SKM-1 (cell line): ENCODE data around the gene FTH1.
"Not testable (repeated sequence)": the region's sequence is repeated elsewhere in the genome, so short reads cannot be mapped to it uniquely, and the experiment has no call there.

Experiments used
- DNase-seq: peaks from one replicate; lab custom pipeline; 2025; ENCODE audit not compliant: unreplicated experiment; lab: John Stamatoyannopoulos, UW

The FTH1 gene

GRCh38 chr11:61978703-61979661 lies 11.5 kb upstream of the FTH1 start:
- no peak for DNase-seq

DNA sequence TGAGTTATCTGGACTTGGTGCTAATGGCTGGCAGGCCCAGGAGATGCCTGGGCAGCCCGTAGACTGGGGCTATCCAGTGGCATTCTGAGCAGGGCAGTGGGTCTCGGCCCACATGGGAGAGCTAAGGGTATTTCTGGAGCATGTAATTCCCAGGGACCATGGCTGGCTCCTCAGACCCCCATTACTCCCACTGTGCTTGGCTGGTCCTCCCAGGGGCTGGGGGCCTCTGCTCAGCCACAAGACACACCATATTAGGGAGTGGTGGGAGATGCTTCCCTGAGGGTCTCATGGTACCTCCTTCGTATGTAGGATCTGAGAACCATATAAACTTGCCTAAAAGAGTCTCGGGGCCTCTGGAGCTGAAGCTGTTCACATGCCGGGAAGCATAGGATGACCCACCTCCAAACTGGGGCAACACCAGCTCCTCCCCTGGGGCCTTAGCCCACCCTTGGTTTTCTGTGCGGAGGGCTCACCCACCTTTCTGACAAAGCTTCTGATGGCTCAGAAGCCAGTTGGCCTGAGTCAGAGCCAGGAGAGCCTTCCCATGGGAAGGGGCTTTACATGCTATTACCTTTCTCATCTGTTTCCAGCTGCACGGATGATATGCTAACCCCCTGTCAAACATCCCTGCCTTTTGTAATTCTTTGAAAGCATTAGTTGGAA lies 9.5 kb upstream of the FTH1 start:
- no peak for DNase-seq

DNA sequence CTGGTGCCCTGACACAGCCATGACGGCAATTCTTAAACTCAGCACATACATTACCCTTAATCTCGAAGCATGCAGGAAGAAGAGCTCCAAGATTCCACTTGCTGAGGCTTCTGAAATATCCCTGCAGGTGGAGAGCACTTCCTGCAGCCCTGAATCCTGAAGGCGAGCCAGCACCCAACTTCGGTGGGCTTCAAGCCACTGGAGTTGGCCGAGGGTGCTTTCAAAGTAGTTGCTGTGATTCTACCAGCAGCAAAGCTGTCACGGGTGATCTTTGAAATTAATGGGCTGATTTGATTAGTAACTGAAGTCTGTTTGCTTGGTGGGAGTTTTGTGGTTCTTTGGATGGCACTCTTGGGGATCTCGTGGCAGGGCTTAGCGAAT lies 9.0 kb upstream of the FTH1 start:
- no peak for DNase-seq

DNA sequence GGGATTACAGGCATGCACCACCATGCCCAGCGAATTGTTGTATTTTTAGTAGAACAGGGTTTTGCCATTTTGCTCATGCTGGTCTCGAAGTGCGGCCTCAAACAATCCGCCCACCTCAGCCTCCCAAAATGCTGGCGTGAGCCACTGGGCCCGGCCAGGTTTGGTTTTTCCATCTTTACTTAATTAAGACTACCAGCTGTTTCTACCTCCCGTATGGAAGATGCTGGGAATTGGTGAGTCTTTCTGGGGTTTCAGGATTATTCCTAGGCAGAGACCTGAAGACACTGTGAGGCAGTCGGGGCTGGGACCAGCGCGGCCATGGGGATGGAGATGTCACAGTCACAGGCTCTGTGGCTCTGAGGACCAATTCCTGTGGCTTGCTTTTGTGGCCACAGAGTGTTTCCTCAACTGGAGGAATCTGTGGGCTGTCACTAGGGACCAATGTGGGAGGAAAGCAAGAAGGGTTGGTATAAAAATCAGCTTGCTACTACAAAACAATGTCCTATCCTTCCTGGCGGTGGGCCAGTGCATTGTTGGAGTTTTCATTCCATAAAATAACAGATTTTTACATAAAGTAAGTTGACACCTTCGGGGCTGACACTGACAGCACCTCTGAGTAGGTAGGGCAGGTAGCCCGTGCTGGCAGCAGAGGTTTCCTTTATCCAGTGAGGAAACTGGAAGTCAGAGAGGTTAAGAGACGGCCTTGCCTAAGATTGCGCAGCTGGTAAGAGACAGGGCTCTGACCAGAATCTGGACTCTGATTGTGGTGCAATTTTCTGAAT lies 8.4 kb upstream of the FTH1 start:
- DNase-seq, result no peak

DNA sequence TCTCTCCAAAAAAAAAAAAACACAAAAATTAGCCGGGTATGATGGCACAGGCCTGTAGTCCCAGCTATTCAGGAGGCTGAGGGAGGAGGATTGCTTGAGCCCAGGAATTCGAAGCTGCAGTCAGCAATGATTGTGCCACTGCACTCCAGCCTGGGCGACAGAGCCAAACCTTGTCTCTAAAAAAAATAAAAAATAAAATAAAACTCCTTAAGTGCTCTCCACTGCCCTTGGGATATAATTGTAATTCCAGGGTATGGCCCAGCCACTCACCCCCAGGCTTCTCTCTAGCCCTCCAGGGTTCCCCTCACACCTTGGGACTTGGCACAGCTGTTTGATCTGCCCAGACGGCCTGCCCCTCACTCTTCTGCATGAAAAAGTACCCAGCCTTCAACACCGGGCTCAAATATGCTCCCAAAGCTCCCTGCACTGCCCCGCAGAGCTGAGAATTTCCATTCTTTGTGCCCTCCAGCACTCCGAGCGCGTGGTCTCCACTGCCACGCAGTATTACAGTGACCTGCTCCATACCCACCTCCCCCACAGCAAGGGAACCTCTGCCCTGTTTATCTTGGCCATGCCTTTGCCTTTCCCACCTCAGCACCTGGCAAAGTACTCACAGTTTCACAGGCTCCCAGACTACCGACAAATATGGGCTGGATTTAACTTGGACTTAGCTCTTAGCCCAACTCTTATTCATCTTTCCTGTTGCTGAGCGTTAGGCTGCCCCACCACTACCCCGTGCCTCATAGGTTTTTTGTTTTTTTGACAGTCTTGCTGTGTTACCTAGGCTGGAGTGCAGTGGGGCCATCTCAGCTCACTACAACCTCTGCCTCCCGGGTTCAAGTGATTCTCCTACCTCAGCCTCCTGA lies 7.6 kb upstream of the FTH1 start:
- no peak for DNase-seq

DNA sequence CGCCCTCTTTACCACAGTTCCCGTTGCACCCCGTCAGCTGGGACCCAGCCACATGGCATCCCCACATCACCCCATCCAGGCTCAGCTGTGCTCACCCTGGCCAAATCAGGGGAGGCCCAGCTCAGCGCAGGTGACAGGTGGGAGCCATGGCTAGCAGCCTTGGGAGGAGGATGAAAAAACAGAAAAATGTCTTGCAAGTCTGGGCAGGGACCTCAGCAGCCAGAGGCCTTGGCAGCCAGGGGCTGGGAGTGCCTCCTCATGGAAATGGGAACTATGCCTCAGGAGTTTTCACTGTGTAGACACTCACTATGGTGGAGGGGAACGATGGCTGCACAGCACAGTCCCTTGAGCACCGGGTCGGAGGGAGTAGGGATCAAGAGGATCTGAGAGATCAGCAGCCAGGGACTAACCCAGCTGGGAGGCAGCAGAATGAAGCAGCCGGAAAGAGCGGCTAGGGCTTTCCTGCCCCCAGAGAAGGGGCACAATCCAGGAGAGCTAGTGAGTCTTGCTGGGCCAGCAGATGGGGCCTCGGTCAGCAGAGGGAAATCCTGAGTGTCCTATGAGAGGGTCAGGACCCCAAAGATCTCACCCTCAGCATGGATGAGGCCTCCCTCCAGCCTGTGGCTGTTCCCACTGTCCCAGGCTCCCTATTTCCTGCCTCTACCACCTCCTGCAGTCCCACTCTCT lies 6.2 kb upstream of the FTH1 start:
- DNase-seq, result no peak

DNA sequence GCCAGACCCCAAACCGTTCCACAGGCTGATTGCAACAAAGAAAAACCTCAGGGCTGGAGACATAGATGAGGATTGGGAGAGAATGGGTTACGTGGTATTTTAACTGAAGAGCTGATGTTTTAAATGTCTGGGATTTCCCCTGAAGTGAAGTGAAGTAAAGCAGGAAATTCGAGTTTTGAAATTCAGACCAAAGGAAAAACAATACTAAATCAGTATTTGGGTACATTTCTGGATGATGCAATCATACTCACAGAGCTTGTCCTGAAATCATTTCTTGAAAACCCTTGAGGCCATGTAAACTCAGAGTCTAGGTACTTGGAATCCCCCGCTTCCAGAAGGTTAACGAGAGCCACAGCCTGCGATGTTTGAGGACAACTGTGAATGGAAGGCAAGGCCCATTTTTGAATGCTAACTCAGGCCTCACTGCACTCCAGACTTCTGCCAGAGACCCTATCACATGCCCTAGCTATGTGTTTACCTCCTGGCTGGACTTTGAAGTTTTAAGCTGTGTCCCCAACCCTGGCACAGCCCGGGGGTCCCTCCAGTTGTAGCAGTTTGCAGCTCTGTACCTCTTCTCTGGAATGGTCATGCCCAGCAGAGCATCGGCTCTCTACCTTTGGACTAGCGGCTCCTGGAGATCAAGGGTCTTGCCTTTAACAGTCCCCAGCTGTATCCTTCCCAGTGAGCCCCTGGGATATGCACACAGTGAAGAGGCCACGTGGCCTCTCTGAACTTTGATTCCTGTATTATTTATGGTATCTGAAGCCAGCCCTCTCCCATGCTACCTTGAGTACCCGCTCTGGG lies 5.4 kb upstream of the FTH1 start:
- DNase-seq, result no peak

- no peak for DNase-seq
These were observed 4.8 kb upstream of the FTH1 start for GRCh38 chr11:61972112-61972671.

DNA sequence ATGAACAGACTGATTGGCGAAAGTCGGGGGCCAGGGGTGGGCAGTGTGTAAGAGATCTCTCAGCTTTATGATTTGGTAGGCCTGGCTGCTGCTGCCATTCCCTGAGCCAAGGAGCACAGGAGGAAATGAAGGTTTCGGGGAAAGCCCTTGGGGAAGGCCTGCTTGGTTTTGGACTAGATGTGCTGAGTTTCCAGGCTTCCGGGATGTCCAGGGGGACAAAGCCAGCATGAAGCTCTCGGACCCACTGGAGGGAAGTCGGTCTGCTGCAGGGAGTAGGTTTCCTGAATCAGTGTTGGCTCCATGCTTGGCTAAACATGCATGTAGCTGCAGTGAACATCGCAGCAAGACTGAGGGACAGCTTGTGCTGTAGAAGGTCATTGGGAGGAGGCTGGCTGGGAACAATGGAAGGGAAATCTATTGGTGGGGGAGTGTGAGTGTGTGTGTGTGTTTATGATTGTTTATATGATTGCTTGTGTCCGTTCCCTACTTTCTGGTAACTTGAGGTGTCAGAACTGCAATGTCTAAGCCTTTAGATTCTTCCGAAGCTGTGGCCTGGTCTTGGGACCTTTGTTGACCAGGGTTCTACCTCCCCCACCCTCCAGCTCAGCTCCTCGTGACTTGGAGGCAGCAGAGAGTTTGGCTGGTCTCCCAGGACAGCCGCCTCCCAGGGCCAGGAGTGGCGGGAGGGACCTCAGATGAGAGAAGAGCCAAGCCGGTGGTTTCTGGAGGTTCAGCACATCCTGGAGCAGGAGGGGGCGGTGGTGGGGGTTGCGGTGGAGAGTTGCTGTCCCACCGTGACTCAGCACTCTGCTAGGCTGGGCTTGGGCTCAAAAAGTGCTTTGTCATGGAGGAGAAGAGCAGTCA lies 4.0 kb upstream of the FTH1 start:
- peak; percentile 79 for DNase-seq

DNA sequence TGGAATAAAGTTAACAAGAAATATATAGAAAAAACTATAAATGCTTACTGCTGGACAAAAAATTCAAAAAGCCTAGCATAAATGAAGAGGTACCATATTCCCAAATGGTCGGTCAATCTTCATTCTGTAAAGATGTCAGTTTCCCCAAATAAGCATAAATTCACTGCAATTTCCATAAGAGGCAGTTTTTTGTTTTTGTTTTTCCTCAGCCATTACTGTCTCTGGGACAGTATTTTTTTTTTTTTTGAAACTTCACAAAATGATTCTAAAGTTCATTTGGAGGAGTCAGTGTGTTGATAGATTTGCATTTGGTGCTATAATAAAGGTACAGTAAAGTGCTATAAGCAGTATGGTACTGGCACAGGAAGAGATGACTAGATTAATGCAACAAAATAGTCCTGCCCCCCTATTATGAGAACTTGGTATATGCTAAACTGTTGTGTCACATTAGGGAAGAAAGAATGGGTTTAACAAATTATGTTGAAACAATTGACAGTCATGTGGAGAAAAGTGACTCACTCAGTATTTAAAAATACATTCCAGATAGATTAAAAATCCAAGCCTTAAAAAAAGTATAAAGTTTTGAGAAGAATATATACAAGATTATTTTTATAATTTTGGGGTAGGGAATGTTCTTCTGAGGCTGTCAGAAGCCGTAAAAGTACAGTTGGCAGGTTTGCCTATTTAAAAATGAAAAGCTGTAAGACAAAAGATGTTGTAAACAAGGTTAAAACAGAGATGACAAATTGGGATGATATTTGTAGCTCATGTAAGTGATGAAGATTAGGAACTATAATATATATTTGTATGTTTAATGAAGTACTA lies 2.6 kb upstream of the FTH1 start:
- peak; percentile 71 for DNase-seq

DNA sequence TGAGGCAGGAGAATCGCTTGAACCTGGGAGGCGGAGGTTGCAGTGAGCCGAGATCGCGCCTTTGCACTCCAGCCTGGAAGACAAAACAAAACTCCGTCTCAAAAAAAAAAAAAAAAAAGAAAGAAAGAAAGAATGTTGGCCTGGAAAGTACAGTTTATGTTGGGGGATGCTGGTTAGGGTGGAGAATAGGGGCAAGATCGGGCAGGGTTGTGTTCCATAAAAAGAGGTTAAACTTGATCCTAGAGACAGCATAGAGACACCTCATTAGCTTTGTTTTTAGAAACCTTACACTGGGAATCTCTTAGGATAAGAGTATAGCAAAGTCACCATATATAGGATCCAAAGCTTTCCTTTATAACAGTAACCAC lies 1.9 kb upstream of the FTH1 start:
- DNase-seq, result no peak

- DNase-seq, result no peak
These were observed 1.4 kb upstream of the FTH1 start for GRCh38 chr11:61968758-61969390.

- DNase-seq, result no peak
These were observed 707 bp upstream of the FTH1 start for GRCh38 chr11:61967924-61968757.

DNA sequence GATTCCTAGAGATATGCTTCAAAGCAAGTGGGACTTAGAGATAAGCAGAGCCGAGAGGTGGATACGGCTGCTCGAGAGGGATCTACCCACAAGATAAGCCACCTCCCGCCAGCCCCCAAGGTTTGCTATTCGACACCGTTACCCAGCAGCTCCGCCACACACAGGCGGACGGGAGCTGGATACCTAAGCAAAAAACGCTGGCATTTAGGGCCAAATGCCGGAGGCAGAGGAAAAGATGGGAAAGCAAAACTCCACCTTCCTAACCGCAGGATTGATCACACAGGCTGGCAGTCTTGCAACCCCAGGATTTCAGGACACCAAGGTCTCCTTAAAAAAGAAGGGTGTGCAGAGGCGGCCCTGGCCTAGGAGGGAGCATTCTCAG lies 709 bp downstream of the FTH1 start:
- DNase-seq, result no peak

GRCh38 chr11:61964666-61965271 lies 2.7 kb downstream of the FTH1 start:
- DNase-seq, result not testable (repeated sequence)
